Natural killer cell treated with Interleukin-12 subunit alpha and Interleukin-12 subunit beta and Interleukin-15 and Interleukin-18, amount 100 ng/mL, for 72 hours (primary cell): ENCODE results near the gene EPS8L2. TPM values are rescaled to one million over a fixed set of nuclear protein-coding genes. Genes with fewer than 3 reads are reported as not detected.
A peak's percentile ranks its signal among the peaks of the same experiment; 100 is the strongest.

ENCODE experiments used
- ATAC-seq, 2 donors: fragments of 150-1000 bp; cut with Tn5 transposase in 1 of 2; sonication (Bioruptor Pico), chemical (Tn5 transposase) in 1 of 2; 2 replicates each; pipeline ENCODE4 v1.10.0; 2021
- DNase-seq: peaks from one replicate; pipeline ENCODE4 v3.0.0; 2022; ENCODE audit warnings: low spot score
- H3K27ac Mint-ChIP-seq, 2 donors: 1 replicate in 1 of 2; 2 replicates in 1 of 2; pipeline ENCODE4 v1.8.0; 2022; ENCODE audit warnings: mixed read lengths in 2 of 2, mild to moderate bottlenecking in 1 of 2, moderate library complexity in 1 of 2
- H3K27me3 Mint-ChIP-seq, 2 donors: 1 replicate in 1 of 2; 2 replicates in 1 of 2; pipeline ENCODE4 v1.8.0; 2022; ENCODE audit warnings: mixed read lengths in 2 of 2
- H3K36me3 Mint-ChIP-seq: one replicate; pipeline ENCODE4 v1.8.0; 2022; ENCODE audit warnings: mixed read lengths
- H3K4me1 Mint-ChIP-seq, 2 donors: 1 replicate in 1 of 2; 2 replicates in 1 of 2; pipeline ENCODE4 v1.8.0; 2022; ENCODE audit warnings: low read depth in 2 of 2, mixed read lengths in 2 of 2, mild to moderate bottlenecking in 1 of 2
- H3K4me3 Mint-ChIP-seq: one replicate; pipeline ENCODE4 v1.8.0; 2022; ENCODE audit warnings: mixed read lengths
- H3K9me3 Mint-ChIP-seq: 2 replicates; pipeline ENCODE4 v1.8.0; 2022; ENCODE audit warnings: mixed read lengths
- total RNA-seq, 2 donors: library from RNA; stranded (reverse); gene quantifications; one replicate each; pipeline ENCODE4 v1.2.3, GENCODE V29; 2022

EPS8L2 gene
- 10 to 100 TPM in 1 of 2 donors, 1 to 10 TPM in 1; 2.9 to 13.0 TPM for total RNA-seq

DNA sequence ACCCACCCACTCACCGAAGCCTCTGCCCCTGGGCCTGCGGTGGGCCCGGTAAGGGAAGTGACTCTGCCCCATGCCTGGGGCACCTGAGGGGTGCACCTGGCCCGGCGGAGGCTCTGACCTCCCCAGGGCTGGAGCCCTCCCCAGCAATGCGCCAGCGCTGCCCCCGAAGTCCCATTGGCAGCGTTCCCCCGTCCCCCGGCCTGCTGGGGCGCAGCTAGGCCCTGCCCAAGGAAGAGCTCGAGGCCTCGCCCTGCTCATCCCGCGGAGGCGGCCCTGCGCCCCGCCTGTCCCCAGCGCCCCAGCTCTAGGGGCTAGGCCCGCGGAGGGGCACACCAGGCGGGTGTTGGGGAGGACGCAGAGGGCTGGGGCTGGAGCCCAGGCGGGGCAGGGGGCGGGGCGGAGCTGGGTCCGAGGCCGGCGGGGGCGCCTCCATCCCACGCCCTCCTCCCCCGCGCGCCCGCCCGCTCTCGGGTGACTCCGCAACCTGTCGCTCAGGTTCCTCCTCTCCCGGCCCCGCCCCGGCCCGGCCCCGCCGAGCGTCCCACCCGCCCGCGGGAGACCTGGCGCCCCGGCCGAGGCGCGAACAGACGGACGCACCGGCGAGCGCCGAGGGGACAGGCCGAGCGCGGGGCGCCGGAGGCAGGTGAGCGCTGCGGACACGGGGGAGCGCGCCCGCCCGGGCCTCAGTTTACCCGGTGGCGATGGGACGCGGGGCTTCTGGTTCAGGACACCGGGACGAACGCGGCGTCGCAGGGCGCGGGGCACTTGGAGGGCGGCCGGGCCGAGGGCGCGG, at the start of gene EPS8L2:
Gene EPS8L2, plus strand, starts transcription at position 586 of the 793 bp plus-strand sequence. CDS start 3,177 bp downstream, outside the sequence.
- no peaks in the 10 kb centered on the region for H3K36me3 Mint-ChIP-seq
- ATAC-seq (no peak), DNase-seq (no peak)
- no peaks in the 10 kb centered on the region for H3K27me3 Mint-ChIP-seq
- no peak within 1 kb of the TSS for H3K4me3 Mint-ChIP-seq
- H3K4me1 Mint-ChIP-seq, result peaks cover 0 to 6% of the 10 kb centered on the region in 2 donors
- H3K9me3 Mint-ChIP-seq, result no peaks in the 10 kb centered on the region
- no peak within 1 kb of the TSS for H3K27ac Mint-ChIP-seq

DNA sequence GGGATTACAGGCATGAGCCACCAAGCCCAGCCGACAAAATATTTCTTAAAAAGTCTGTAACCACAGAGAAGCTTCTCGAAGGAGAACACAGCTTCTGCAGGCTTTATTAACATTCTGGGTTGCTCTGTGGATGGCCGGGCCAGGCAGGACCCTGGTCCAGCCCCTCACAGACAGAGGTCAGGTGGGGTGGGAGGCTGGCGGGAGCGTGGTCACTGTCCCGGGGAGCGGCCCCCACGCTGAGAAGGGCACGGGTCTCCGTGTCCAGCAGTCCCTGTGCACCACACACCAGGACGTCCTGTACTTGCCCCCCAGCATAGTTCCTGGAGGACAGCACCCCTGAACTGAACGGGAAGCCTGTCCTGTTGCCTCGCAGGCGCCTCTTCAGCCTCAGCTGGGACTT, 49.6 kb upstream of the EPS8L2 start:
- Mint-ChIP-seq H3K27ac (no peak overlapping the region), H3K27me3 (no peaks in the 10 kb centered on the region), H3K4me1 (no peaks in the 10 kb centered on the region), H3K9me3 (no peaks in the 10 kb centered on the region), H3K4me3 (no peak overlapping the region), H3K36me3 (no peaks in the 10 kb centered on the region)
- DNase-seq, result no peak
- ATAC-seq, result peak in 1 of 2 donors; percentile 33

DNA sequence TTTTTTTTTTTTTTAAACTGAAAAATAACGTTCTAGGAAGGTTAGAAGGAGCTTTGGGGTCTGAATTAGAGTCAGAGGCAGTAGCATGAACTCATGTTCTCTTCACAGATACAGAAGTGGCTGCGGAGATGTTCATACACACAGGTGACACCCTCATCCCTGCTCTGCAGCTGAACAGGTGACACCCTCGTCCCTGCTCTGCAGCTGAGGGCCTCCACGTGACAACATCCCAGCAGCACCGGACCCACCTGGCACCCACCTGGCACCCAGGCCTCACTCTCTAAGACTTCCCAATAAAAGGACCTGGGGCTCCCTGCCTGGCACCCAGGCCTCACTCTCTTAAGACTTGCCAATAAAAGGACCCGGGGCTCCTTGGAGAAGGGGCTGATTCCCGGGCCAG, 49.2 kb upstream of the EPS8L2 start:
- Mint-ChIP-seq H3K4me1 (no peaks in the 10 kb centered on the region), H3K27ac (no peak overlapping the region), H3K27me3 (no peaks in the 10 kb centered on the region), H3K36me3 (no peaks in the 10 kb centered on the region), H3K9me3 (no peaks in the 10 kb centered on the region), H3K4me3 (no peak overlapping the region)
- ATAC-seq, result no peak
- no peak for DNase-seq

DNA sequence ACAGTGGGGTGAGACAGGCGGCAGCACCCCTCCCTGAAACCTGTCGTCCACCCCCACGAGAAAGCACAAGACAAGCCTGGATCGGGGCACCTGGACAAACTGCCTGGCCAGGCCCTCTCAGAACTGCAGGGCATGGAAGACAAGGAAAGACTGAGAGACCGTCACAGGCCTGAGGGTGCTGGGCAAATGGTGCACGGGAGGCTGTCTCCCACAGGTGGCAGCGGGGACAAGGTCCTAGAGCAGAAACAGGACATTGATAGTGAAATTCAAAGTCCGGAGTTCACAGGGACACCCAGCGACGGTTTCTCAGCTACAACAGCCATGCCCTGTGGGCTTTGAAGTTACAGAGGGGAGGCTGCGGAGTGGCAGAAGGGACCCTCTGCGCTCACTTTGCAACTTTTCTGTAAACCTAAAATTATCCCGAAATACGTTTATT, 48.3 kb upstream of the EPS8L2 start:
- no peak for DNase-seq
- Mint-ChIP-seq H3K27ac (no peak overlapping the region), H3K4me3 (no peak overlapping the region), H3K36me3 (no peaks in the 10 kb centered on the region), H3K9me3 (no peaks in the 10 kb centered on the region), H3K27me3 (no peaks in the 10 kb centered on the region), H3K4me1 (no peaks in the 10 kb centered on the region)
- ATAC-seq, result no peak

DNA sequence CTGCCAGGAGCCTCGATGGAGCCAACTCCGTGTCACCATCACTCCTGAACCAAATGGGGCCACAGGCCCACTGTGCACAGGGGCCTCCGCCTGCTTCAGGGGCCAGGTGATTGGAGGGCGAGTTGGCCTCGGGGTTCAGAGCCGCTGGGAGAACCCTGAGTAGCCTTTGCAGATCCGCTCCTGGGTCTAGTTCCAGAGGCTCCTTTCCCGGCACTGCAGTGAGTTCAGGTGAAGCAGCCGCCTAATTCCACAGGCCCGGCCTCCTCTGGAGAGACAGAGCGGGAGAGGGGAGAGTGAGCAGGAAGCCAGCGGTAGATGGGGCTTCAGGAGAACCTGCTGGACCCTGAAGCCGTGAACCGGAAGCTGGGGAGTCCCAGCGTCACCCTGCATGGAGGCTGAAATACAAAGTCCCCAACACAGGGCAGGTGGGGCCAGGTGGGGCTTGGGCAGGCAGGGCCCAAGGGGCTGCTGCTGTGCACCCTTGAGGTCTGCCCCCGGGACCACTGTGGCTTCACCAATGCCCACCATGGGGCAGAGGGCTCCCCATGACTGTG, 46.4 kb upstream of the EPS8L2 start:
- ATAC-seq, result no peak
- peak; percentile 53 for DNase-seq
- H3K27ac Mint-ChIP-seq, result no peak overlapping the region
- no peaks in the 10 kb centered on the region for H3K9me3 Mint-ChIP-seq
- no peaks in the 10 kb centered on the region for H3K27me3 Mint-ChIP-seq
- H3K4me1 Mint-ChIP-seq, result no peaks in the 10 kb centered on the region
- H3K4me3 Mint-ChIP-seq, result no peak overlapping the region
- H3K36me3 Mint-ChIP-seq, result no peaks in the 10 kb centered on the region

DNA sequence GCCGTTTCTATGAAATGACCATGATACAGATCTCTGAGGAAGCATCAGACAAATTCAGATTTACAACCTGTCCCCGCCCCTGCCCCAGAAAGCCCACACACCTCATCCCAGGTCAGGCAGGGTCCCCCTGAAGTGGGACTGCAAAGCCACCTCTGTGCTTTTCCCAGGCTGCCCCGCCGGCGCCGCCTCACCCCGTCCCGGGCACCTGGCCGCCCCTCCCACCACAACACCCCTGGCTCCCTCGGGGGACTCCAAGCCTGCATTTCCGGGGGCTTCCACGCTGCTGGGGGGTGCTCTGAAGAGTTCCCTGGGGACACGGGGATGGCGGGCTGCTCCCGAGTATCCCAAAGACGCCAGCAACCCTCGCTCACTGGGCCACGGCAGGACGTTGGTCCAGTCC, 45.8 kb upstream of the EPS8L2 start:
- peak; percentile 56 for DNase-seq
- H3K27me3 Mint-ChIP-seq, result no peaks in the 10 kb centered on the region
- no peaks in the 10 kb centered on the region for H3K9me3 Mint-ChIP-seq
- H3K4me3 Mint-ChIP-seq, result no peak overlapping the region
- H3K36me3 Mint-ChIP-seq, result no peaks in the 10 kb centered on the region
- H3K27ac Mint-ChIP-seq, result no peak overlapping the region
- H3K4me1 Mint-ChIP-seq, result no peaks in the 10 kb centered on the region
- no peak for ATAC-seq

DNA sequence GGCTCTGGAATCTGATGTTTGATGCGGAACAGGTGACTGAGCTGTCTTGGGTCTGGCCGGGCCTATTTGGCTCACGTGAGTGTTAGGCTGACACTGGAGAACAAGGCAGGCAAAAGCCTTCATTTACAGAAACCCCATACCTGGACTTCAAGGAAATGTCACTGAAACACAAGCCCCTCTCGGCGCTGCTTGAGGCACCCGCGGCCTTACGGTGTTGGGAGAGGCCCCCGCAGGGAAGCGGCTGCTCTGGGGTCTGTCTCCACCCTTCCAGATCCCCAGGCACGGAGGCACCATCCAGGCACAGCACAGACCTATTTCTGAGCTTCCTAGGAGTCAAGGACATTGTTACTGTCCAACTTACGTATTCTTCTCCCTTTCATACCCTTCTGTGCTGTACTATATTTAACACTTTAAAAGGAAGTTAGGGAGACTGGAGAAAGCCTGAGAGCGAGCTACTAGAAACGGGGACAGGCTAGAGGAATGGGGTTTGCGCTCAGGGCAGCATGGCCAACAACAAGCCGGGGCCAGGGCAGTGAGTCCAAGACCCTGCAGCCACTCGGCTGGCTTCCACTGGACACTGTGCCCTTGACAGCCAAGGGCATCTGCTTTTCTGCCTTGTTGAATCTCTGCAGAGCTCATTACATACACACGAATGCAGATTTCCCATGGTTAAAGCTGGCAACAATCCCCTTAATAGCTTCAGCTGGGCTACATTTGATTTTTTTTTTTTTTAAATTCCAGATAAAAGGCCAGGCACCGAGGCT, 45.2 kb upstream of the EPS8L2 start:
- no peak overlapping the region for H3K27ac Mint-ChIP-seq

DNA sequence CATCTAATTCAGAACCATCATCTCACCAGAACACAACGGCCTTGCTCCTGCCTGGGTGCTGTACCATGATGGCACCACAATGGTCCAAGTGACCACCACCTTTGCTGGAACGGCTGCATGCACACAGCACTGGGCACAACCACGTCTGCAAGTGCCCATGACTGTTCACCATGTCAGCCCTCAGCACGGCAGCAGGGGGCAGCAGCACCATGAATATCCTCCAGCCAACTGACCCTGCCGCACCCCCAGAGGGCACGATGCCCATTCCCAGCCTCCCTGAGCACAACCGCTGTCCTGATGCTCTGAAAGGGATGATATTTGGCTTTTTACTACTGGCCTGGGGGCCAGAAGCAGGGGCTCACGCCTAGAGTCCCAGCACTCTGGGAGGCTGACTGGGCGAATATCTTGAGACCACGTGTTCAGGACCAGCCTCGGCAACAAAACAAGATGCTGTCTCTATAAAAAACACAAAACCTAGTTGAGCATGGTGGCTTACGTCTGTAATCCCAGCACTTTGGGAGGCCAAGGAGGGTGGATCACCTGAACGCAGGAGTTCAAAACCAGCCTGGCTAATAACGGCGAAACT, 43.2 kb upstream of the EPS8L2 start:
- peak; percentile 61 to 74 for ATAC-seq
- Mint-ChIP-seq H3K9me3 (no peaks in the 10 kb centered on the region), H3K4me3 (no peak overlapping the region), H3K36me3 (no peaks in the 10 kb centered on the region), H3K27me3 (no peaks in the 10 kb centered on the region), H3K4me1 (no peaks in the 10 kb centered on the region), H3K27ac (no peak overlapping the region)
- no peak for DNase-seq

More for the DNA sequence above, 45.2 kb upstream of the EPS8L2 start:
- Mint-ChIP-seq H3K4me1 (no peaks in the 10 kb centered on the region), H3K27me3 (no peaks in the 10 kb centered on the region), H3K36me3 (no peaks in the 10 kb centered on the region), H3K4me3 (no peak overlapping the region), H3K9me3 (no peaks in the 10 kb centered on the region)
- DNase-seq (peak; percentile 57), ATAC-seq (no peak)

DNA sequence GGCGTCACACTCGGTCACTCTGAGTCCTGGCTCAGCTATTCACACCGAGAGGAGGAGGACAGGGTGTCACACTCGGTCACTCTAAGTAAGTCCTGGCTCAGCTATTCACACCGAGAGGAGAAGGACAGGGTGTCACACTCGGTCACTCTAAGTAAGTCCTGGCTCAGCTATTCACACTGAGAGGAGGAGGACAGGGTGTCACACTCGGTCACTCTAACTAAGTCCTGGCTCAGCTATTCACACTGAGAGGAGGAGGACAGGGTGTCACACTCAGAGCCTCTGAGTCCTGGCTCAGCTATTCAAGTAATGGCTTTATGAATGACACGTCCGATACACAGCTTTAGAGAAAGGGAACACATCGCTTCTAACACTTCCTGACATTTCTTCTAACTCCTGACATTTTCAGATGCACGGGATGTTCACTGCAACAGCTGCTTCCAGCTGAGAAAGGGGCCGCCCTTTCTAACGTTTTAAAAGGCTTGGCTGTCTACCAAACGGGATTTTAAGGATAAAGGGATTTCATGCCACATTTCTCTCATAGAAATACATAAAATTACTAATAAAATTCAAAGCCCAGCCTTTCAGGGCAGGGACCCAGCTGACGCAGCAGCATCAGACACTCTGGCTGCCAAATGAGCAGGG, 40.8 kb upstream of the EPS8L2 start:
- no peaks in the 10 kb centered on the region for H3K27me3 Mint-ChIP-seq
- no peak overlapping the region for H3K27ac Mint-ChIP-seq
- no peak overlapping the region for H3K4me3 Mint-ChIP-seq
- no peak for DNase-seq
- H3K36me3 Mint-ChIP-seq, result no peaks in the 10 kb centered on the region
- ATAC-seq, result no peak
- H3K9me3 Mint-ChIP-seq, result no peaks in the 10 kb centered on the region
- H3K4me1 Mint-ChIP-seq, result no peaks in the 10 kb centered on the region

DNA sequence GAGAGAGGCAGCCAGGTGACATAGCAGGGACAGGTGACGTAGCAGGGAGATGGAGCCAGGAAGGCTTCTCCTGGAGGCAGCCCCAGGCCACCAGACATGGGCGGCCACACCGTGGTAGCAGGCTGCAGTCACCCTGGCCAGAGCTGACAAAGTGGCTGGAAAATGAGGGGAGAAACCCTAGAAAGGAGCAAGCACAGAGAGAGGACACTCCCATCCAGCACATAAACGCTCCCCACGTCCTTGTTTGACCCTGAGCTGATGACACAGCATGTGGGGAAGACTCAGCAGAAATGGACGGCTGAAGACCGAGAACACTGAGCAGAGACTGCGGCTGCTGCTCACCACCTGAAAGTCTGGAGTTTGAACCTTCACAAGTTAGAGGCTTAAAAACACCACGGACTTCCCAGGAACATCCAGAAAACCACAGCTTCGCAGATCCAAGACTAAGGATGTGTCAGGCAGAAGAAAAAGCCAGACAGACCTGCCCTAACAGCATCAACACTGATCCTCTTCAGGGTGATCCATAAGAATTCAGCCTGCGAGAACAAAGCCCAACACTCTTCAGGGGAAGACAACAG, 40.2 kb upstream of the EPS8L2 start:
- no peaks in the 10 kb centered on the region for H3K9me3 Mint-ChIP-seq
- H3K27ac Mint-ChIP-seq, result no peak overlapping the region
- no peaks in the 10 kb centered on the region for H3K4me1 Mint-ChIP-seq
- H3K4me3 Mint-ChIP-seq, result no peak overlapping the region
- no peaks in the 10 kb centered on the region for H3K36me3 Mint-ChIP-seq
- no peak for DNase-seq
- H3K27me3 Mint-ChIP-seq, result no peaks in the 10 kb centered on the region
- ATAC-seq, result no peak

DNA sequence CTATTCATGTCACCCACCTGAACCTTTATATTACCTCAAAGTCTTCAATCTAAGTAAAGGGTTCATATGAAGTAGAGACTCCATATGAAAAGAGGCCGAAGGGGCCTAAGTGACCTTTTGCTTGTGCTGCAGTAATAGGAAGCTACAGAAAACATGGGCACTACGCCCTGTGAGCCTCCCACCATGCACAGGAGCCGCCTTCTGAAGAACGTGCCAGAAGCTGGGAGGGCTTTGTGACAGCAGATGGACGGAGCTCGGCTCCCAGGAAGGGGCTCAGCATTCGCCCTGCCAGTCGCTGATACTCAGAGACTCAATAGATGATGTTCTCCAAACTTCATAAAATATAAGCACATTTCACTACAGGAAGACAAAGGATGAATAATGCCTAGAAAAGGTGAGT, 32.2 kb upstream of the EPS8L2 start:
- H3K36me3 Mint-ChIP-seq, result peaks cover 17% of the 10 kb centered on the region
- H3K27ac Mint-ChIP-seq, result no peak overlapping the region
- no peak overlapping the region for H3K4me3 Mint-ChIP-seq
- H3K4me1 Mint-ChIP-seq, result peaks cover 0 to 3% of the 10 kb centered on the region in 2 donors
- H3K9me3 Mint-ChIP-seq, result no peaks in the 10 kb centered on the region
- no peaks in the 10 kb centered on the region for H3K27me3 Mint-ChIP-seq
- ATAC-seq (no peak), DNase-seq (no peak)

DNA sequence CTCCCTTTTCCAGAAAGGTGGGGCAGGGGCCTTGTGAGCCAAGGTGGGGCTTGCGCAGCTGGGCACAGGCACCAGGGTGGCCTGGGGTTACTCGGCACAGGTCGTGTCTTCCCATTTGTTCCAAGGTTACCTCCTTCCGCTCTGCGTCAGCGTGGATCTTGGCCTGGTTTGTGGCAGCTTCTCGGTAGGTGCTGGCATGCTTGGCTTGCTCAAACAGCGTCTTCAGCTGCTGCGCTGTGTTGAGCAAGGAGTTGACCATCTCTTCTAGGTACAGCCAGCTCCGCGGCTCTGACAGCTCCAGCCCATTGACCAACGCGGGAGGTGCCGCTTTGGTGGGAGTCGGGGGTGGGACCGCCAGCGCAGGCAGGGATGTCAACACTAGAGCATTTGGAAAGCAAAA, 31.6 kb upstream of the EPS8L2 start:
- Mint-ChIP-seq H3K27ac (no peak overlapping the region), H3K36me3 (peaks cover 17% of the 10 kb centered on the region), H3K9me3 (no peaks in the 10 kb centered on the region), H3K27me3 (no peaks in the 10 kb centered on the region), H3K4me1 (peaks cover 0 to 3% of the 10 kb centered on the region in 2 donors), H3K4me3 (no peak overlapping the region)
- ATAC-seq (no peak), DNase-seq (no peak)

DNA sequence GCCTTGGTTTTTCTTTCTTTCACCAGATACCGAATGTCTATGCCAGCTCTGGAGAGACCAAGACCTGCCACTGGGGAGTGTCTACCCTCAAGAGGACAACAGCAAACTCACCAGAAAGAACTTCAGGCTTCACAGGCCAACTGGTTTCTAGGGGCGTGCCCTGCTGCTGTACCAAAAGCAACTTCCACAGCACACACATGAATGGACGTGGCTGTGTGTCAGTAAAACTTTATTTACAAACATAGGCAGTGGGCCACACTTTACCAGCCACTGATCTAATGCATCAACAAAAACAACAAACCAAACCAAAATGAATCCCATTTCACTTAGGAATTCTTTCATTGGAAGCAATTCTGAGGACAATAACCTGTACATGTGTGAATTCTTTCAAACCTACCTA, 27.7 kb upstream of the EPS8L2 start:
- Mint-ChIP-seq H3K9me3 (no peaks in the 10 kb centered on the region), H3K36me3 (peaks cover 20% of the 10 kb centered on the region), H3K27ac (no peak overlapping the region), H3K27me3 (no peaks in the 10 kb centered on the region), H3K4me3 (no peak overlapping the region), H3K4me1 (no peaks in the 10 kb centered on the region)
- ATAC-seq (no peak), DNase-seq (peak; percentile 1)
